ENCODE data around the gene SLC2A4. TPM values are rescaled to one million over a fixed set of nuclear protein-coding genes. Genes with fewer than 3 reads are reported as not detected.
A peak's percentile ranks its signal among the peaks of the same experiment; 100 is the strongest.

Gene SLC2A4
- total RNA-seq, 1 donor from 2014 or later: 0.30 TPM

GRCh38 chr17:7238420-7239090 is 43.0 kb upstream of the SLC2A4 start:
- Histone ChIP-seq H3K4me2 (ENCODE audit: low read length) (peak overlapping the region; percentile 85), H3K27ac (ENCODE audit: low read depth, low read length) (peak overlapping the region; percentile 73), H4K20me1 (ENCODE audit: insufficient read depth, low read length) (peaks cover 36% of the 10 kb centered on the region), H3K27me3 (ENCODE audit: insufficient read depth, low read length) (no peaks in the 10 kb centered on the region), H3K9ac (ENCODE audit: low read length) (peak overlapping the region; percentile 96), H3K4me3 (ENCODE audit: insufficient read depth, low read depth, low read length) (peak overlapping the region; percentile 91), H3K9me3 (ENCODE audit: insufficient read depth, low read depth, low read length) (no peaks in the 10 kb centered on the region), H2AFZ (ENCODE audit: low read depth, low read length) (no peak overlapping the region), H3K4me1 (ENCODE audit: insufficient read depth, low read length) (peaks cover 45% of the 10 kb centered on the region), H3K79me2 (ENCODE audit: insufficient read depth, low read length) (peaks cover 80% of the 10 kb centered on the region), H3K36me3 (ENCODE audit: insufficient read depth, low read length) (peaks cover 30% of the 10 kb centered on the region)
- FAIRE-seq (no peak), DNase-seq (ENCODE audit: low read depth) (no peak)
- Mint-ChIP-seq H3K27ac (ENCODE audit: unreplicated experiment) (peak overlapping the region; percentile 99), H3K4me3 (ENCODE audit: unreplicated experiment) (peak overlapping the region; percentile 94), H3K27me3 (ENCODE audit: low read depth, unreplicated experiment) (no peaks in the 10 kb centered on the region), H3K36me3 (ENCODE audit: low read depth, unreplicated experiment) (peaks cover 16% of the 10 kb centered on the region), H3K9me3 (ENCODE audit: unreplicated experiment) (no peaks in the 10 kb centered on the region), H3K4me1 (ENCODE audit: low read depth, unreplicated experiment) (peaks cover 41% of the 10 kb centered on the region)
- no peak for TF ChIP-seq EZH2 (IDR thresholded peaks at IDR 0.05; ENCODE audit: insufficient read depth, low read length)
- TF ChIP-seq, protein P1, sequence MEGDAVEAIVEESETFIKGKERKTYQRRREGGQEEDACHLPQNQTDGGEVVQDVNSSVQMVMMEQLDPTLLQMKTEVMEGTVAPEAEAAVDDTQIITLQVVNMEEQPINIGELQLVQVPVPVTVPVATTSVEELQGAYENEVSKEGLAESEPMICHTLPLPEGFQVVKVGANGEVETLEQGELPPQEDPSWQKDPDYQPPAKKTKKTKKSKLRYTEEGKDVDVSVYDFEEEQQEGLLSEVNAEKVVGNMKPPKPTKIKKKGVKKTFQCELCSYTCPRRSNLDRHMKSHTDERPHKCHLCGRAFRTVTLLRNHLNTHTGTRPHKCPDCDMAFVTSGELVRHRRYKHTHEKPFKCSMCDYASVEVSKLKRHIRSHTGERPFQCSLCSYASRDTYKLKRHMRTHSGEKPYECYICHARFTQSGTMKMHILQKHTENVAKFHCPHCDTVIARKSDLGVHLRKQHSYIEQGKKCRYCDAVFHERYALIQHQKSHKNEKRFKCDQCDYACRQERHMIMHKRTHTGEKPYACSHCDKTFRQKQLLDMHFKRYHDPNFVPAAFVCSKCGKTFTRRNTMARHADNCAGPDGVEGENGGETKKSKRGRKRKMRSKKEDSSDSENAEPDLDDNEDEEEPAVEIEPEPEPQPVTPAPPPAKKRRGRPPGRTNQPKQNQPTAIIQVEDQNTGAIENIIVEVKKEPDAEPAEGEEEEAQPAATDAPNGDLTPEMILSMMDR (IDR thresholded peaks at IDR 0.05; ENCODE audit: insufficient read depth, low read depth, low read length): no peak

- H4K20me1 ChIP-seq (ENCODE audit: insufficient read depth, low read length): peaks cover 36% of the 10 kb centered on the region
- H3K4me1 ChIP-seq (ENCODE audit: insufficient read depth, low read length): peaks cover 45% of the 10 kb centered on the region
- H3K4me1 Mint-ChIP-seq (ENCODE audit: low read depth, unreplicated experiment): peaks cover 39% of the 10 kb centered on the region
- H3K4me3 Mint-ChIP-seq (ENCODE audit: unreplicated experiment): peak within 1 kb of the TSS; percentile 94
- H3K4me3 ChIP-seq (ENCODE audit: insufficient read depth, low read depth, low read length): peak within 1 kb of the TSS; percentile 92
- TF ChIP-seq EZH2 (IDR thresholded peaks at IDR 0.05; ENCODE audit: insufficient read depth, low read length): no peak
- TF ChIP-seq, protein P1 (IDR thresholded peaks at IDR 0.05; ENCODE audit: insufficient read depth, low read depth, low read length): no peak
- H3K36me3 Mint-ChIP-seq (ENCODE audit: low read depth, unreplicated experiment): peaks cover 16% of the 10 kb centered on the region
- no peaks in the 10 kb centered on the region for H3K9me3 Mint-ChIP-seq (ENCODE audit: unreplicated experiment)
- FAIRE-seq: peak; percentile 59
- peak within 1 kb of the TSS; percentile 99 for H3K27ac Mint-ChIP-seq (ENCODE audit: unreplicated experiment)
- H3K36me3 ChIP-seq (ENCODE audit: insufficient read depth, low read length): peaks cover 33% of the 10 kb centered on the region
- no peaks in the 10 kb centered on the region for H3K9me3 ChIP-seq (ENCODE audit: insufficient read depth, low read depth, low read length)
- H3K27me3 Mint-ChIP-seq (ENCODE audit: low read depth, unreplicated experiment): no peaks in the 10 kb centered on the region
- H3K4me2 ChIP-seq (ENCODE audit: low read length): peak within 1 kb of the TSS; percentile 99
- peak within 1 kb of the TSS; percentile 73 for H3K27ac ChIP-seq (ENCODE audit: low read depth, low read length)
- peaks cover 74% of the 10 kb centered on the region for H3K79me2 ChIP-seq (ENCODE audit: insufficient read depth, low read length)
- H3K9ac ChIP-seq (ENCODE audit: low read length): peak within 1 kb of the TSS; percentile 99
- peak; percentile 99 for DNase-seq (ENCODE audit: low read depth)
- no peak within 1 kb of the TSS for H2AFZ ChIP-seq (ENCODE audit: low read depth, low read length)
- H3K27me3 ChIP-seq (ENCODE audit: insufficient read depth, low read length): no peaks in the 10 kb centered on the region
These were observed 42.2 kb upstream of the SLC2A4 start, which contains the start of gene PHF23 for GRCh38 chr17:7239091-7240027. TSS of gene PHF23 (minus strand) at chr17:7239457. CDS start at chr17:7239279, 178 bp downstream.

Measured in astrocyte (in vitro differentiated cells and primary cell).